Glutamatergic neuron (in vitro differentiated cells): ENCODE results near the gene ATE1. TPM values are rescaled to one million over a fixed set of nuclear protein-coding genes. Genes with fewer than 3 reads are reported as not detected.
"Not testable (repeated sequence)": the region's sequence is repeated elsewhere in the genome, so short reads cannot be mapped to it uniquely, and the experiment has no call there.

Experiments used
- DNase-seq: peaks from one replicate; pipeline ENCODE4 v3.0.0; 2022
- H3K27ac Mint-ChIP-seq: one replicate; pipeline ENCODE4 v1.8.0; 2020; ENCODE audit warnings: mild to moderate bottlenecking, mixed read lengths, inconsistent platforms; ENCODE audit not compliant: unreplicated experiment
- H3K27me3 Mint-ChIP-seq: one replicate; pipeline ENCODE4 v1.8.0; 2020; ENCODE audit warnings: mild to moderate bottlenecking, moderate library complexity, mixed read lengths, inconsistent platforms; ENCODE audit not compliant: unreplicated experiment
- H3K36me3 Mint-ChIP-seq: one replicate; pipeline ENCODE4 v1.8.0; 2020; ENCODE audit warnings: mild to moderate bottlenecking, mixed read lengths, inconsistent platforms; ENCODE audit not compliant: unreplicated experiment
- H3K4me1 Mint-ChIP-seq: one replicate; pipeline ENCODE4 v1.8.0; 2020; ENCODE audit warnings: mild to moderate bottlenecking, low read depth, mixed read lengths, inconsistent platforms; ENCODE audit not compliant: unreplicated experiment
- H3K4me3 Mint-ChIP-seq: one replicate; pipeline ENCODE4 v1.8.0; 2020; ENCODE audit warnings: mild to moderate bottlenecking, mixed read lengths, inconsistent platforms; ENCODE audit not compliant: unreplicated experiment
- H3K9me3 Mint-ChIP-seq: one replicate; pipeline ENCODE4 v1.8.0; 2020; ENCODE audit warnings: mild to moderate bottlenecking, moderate library complexity, mixed read lengths, inconsistent platforms; ENCODE audit not compliant: unreplicated experiment
- CTCF ChIP-seq: fragments of 200-600 bp; sonication (generic); IDR thresholded peaks from one replicate; pipeline ENCODE4 v1.5.0; 2021; ENCODE audit not compliant: partially characterized antibody, unreplicated experiment
- total RNA-seq: library from RNA; stranded (reverse); fragmentation: NEBNext Ultra II Directional; extraction: Animal tissue kit (Norgen Biotek cat#: 25700); gene quantifications from one replicate; pipeline ENCODE4 v1.2.1, GENCODE V29; 2021; ENCODE audit not compliant: unreplicated experiment

Gene ATE1
- total RNA-seq, 1 donor from 2014 or later: 30.4 TPM

DNA sequence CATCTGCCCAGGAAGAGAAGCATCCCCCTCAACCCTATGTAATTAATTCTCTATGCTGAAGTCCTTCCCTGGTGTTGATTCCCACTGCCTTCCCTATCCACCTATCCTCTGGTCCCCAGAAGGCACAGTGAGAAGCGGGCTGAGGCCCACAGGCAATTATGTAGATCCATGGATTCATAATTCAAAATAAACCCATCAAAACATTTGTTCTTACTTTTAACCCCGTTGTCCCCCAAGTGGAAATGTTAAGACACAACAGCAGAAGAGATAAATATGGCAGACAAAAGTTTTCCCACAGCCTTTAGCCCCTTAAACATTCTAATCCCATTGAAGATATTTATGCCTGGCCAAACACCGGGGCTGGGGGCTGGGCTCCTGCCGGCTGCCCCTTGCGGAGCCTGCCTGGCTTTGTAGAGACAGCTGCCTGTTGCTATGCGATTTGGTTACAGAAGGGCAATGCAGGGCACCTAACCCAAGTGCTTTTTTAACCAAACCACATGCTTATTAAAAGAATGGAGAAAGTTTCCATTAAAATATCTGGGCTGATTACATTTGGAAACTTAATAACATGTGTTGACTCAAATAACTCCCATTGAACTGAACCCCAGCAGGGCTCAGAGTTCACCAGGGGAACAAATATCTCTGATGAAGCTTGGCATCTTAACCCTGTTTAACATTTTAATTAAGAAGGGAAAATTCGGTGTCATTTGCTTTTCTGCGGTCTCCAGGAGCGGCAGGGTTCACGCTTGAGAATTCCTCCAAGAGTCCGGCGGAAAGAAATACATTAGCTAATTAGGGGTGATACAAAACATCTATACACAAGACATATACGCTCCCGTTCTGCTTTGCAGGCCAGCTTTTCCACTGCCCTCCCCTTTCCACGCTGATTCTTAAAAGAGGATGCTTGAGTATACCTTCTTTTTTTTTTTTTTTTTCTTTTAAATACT is 218.8 kb downstream of the ATE1 start:
- H3K27me3 Mint-ChIP-seq: peaks cover 3% of the 10 kb centered on the region
- no peak for DNase-seq
- H3K9me3 Mint-ChIP-seq: peaks cover 5% of the 10 kb centered on the region
- peaks cover 29% of the 10 kb centered on the region for H3K4me1 Mint-ChIP-seq
- no peak for TF ChIP-seq CTCF
- no peak overlapping the region for H3K27ac Mint-ChIP-seq
- peaks cover 8% of the 10 kb centered on the region for H3K36me3 Mint-ChIP-seq
- no peak overlapping the region for H3K4me3 Mint-ChIP-seq

DNA sequence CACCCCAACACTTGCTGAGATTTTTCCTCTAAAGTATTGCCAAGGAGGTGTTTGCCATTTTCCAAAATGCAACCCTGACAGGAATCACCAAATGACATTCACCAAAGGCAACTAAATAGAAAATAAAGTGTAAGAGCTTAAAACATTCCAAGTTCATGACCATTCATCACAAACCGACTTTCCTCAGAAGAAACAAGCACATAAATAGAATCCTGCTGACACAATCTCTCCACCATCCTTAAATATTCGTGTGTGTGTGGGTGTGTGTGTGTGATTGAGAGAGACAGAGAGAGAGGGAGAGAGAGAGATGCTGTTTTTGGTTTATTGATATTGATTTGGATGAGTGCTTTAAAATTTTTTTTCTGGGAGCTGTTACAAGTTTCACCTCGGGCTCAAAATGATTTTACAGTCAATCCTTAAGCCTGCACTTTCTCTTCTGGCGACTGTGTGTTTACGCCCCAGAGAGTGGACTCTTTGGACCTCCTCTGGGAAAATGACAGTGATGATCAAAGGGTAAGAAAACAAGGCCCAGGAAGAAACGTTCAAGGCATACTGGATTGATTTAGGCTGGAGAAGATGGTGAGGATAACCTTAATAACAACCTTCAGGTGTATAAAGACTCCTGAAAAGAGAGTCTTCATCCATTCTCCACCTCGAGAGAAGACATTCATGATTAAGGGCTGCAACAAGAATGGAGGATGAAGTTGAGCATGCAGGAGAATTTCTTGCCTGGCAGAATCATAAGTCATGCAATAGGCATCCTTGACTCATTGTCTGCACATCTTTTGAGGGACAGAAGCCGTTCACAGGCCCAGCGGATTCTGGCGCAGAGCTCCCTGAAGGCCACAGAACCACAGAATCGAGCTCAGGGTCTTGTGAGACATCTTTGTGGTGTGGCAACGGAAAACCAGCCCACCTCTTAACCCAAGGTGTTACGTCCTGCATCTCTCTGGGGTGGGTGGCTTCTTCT is 225.2 kb downstream of the ATE1 start:
- H3K4me1 Mint-ChIP-seq: no peaks in the 10 kb centered on the region
- H3K4me3 Mint-ChIP-seq: no peak overlapping the region
- no peak for DNase-seq
- no peak overlapping the region for H3K27ac Mint-ChIP-seq
- H3K9me3 Mint-ChIP-seq: peaks cover 2% of the 10 kb centered on the region
- TF ChIP-seq CTCF: no peak
- H3K27me3 Mint-ChIP-seq: peaks cover 1% of the 10 kb centered on the region
- peaks cover 5% of the 10 kb centered on the region for H3K36me3 Mint-ChIP-seq

DNA sequence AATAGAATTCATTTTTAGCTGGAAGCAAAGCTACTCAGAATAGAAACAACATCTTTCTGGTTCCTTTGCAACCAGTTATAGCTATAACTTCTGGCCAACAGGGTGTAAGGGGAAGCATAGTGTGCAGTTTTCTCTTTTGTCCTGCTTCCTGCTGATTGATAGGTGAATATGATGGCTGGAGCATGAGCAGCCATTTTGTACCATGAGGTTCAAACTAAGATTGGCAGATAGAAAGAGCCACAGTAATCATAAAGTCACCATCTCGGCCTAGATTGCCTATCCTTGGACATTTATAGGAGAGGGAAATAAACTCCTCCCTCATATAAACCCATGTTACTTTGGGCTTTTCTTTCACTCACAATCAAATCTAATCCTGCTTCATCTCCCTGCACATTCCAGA is 227.4 kb downstream of the ATE1 start:
- H3K4me3 Mint-ChIP-seq: no peak overlapping the region
- H3K4me1 Mint-ChIP-seq: no peaks in the 10 kb centered on the region
- DNase-seq: no peak
- H3K27me3 Mint-ChIP-seq: peaks cover 2% of the 10 kb centered on the region
- H3K27ac Mint-ChIP-seq: no peak overlapping the region
- H3K9me3 Mint-ChIP-seq: peaks cover 2% of the 10 kb centered on the region
- peaks cover 5% of the 10 kb centered on the region for H3K36me3 Mint-ChIP-seq
- TF ChIP-seq CTCF: no peak

GRCh38 chr10:121699703-121700102 is 228.1 kb downstream of the ATE1 start:
- not testable (repeated sequence) for H3K9me3 Mint-ChIP-seq, H3K27ac Mint-ChIP-seq, H3K27me3 Mint-ChIP-seq, H3K4me3 Mint-ChIP-seq, DNase-seq, H3K36me3 Mint-ChIP-seq, H3K4me1 Mint-ChIP-seq

- no peak for TF ChIP-seq CTCF
- Mint-ChIP-seq H3K27me3 (peaks cover 2% of the 10 kb centered on the region), H3K4me3 (no peak overlapping the region), H3K27ac (no peak overlapping the region), H3K36me3 (peaks cover 5% of the 10 kb centered on the region), H3K9me3 (no peaks in the 10 kb centered on the region), H3K4me1 (no peaks in the 10 kb centered on the region)
- no peak for DNase-seq
Observed at GRCh38 chr10:121698902-121699301, 228.9 kb downstream of the ATE1 start.
